HepG2 (cell line): ENCODE measurements around the gene KLHL33. TPM values are rescaled to one million over a fixed set of nuclear protein-coding genes. Genes with fewer than 3 reads are reported as not detected.

Source experiments
- AHR ChIP-seq: IDR thresholded peaks from 2 replicates; pipeline ENCODE4 v1.6.1; 2018; ENCODE audit warnings: missing genetic modification reagents, missing compliant biosample characterization
- CC2D1A ChIP-seq: sonication (generic); formaldehyde crosslinking; IDR thresholded peaks from 2 replicates; pipeline ENCODE4 v1.8.1; 2023; ENCODE audit warnings: mild to moderate bottlenecking, missing genetic modification reagents
- DNMT1 ChIP-seq: sonication (generic); formaldehyde crosslinking; IDR thresholded peaks from 2 replicates; pipeline ENCODE4 v1.5.1; 2020; ENCODE audit warnings: mild to moderate bottlenecking, missing genetic modification reagents
- E2F5 ChIP-seq: sonication (generic); formaldehyde crosslinking; conservative IDR thresholded peaks from 2 replicates; pipeline ENCODE4 v1.4.0; 2020; ENCODE audit warnings: missing genetic modification reagents
- GFI1 ChIP-seq: sonication (generic); formaldehyde crosslinking; IDR thresholded peaks from 2 replicates; pipeline ENCODE4 v1.5.0; 2020; ENCODE audit warnings: missing genetic modification reagents, mild to moderate bottlenecking, borderline replicate concordance
- KLF13 ChIP-seq: sonication (generic); formaldehyde crosslinking; IDR thresholded peaks from 2 replicates; pipeline ENCODE4 v1.4.0; 2020; ENCODE audit warnings: mild to moderate bottlenecking, missing genetic modification reagents
- MAZ ChIP-seq, 2 experiments: sonication (generic) in 1 of 2; formaldehyde crosslinking in 1 of 2; IDR thresholded peaks; 2 replicates each; pipeline versions ENCODE4 v1.5.0 to v1.6.1; 2012 to 2020; ENCODE audit warnings: low read depth in 2 of 2, mild to moderate bottlenecking in 2 of 2, borderline replicate concordance in 1 of 2, improper control_type of control experiment in 1 of 2, low read length in 1 of 2, missing genetic modification reagents in 1 of 2, moderate library complexity in 1 of 2
- NFE2L2 ChIP-seq: fragments of 150-350 bp; IDR thresholded peaks from 2 replicates; pipeline ENCODE4 v1.6.1; 2014; ENCODE audit warnings: low read length
- PRDM4 ChIP-seq: sonication (generic); formaldehyde crosslinking; IDR thresholded peaks from 2 replicates; pipeline ENCODE4 v1.9.0; 2021; ENCODE audit warnings: missing genetic modification reagents, borderline replicate concordance
- SRY ChIP-seq: sonication (generic); formaldehyde crosslinking; IDR thresholded peaks from 2 replicates; pipeline ENCODE4 v1.8.0; 2022; ENCODE audit warnings: mild to moderate bottlenecking, missing genetic modification reagents
- ZKSCAN1 ChIP-seq: fragments of 150-350 bp; IDR thresholded peaks from 2 replicates; pipeline ENCODE4 v1.6.1; 2014; ENCODE audit warnings: low read length
- ZNF12 ChIP-seq: sonication (generic); formaldehyde crosslinking; IDR thresholded peaks from 2 replicates; pipeline ENCODE4 v1.5.0; 2020; ENCODE audit warnings: missing genetic modification reagents
- ZNF609 ChIP-seq: sonication (generic); formaldehyde crosslinking; IDR thresholded peaks from 2 replicates; pipeline ENCODE4 v1.4.0; 2020; ENCODE audit warnings: mild to moderate bottlenecking, missing genetic modification reagents, borderline replicate concordance
- ZNF788 ChIP-seq: sonication (generic); formaldehyde crosslinking; IDR thresholded peaks from 2 replicates; pipeline ENCODE4 v1.5.0; 2020; ENCODE audit warnings: mild to moderate bottlenecking, missing genetic modification reagents, borderline replicate concordance
- polyA plus RNA-seq, 8 experiments: library from polyadenylated mRNA; depleted of rRNA in 3 of 8; stranded (reverse) in 7 of 8; unstranded in 1 of 8; fragments of >200 nt; fragmentation: Illumina TruSeq in 4 of 8; extraction: Trizol in 4 of 8; gene quantifications; 2 replicates each; pipeline versions ENCODE4 v1.2.1 to v1.2.3, GENCODE V29; 2011 to 2016; ENCODE audit warnings: low read depth in 4 of 8, missing spikeins in 1 of 8, mixed read lengths in 1 of 8; ENCODE audit not compliant: insufficient read depth in 1 of 8
- total RNA-seq, 5 experiments: library from RNA; depleted of rRNA; stranded (reverse); fragments of >200 nt; fragmentation: Illumina TruSeq; extraction: Trizol; gene quantifications; 2 replicates each; pipeline ENCODE4 v1.2.3, GENCODE V29; 2016; ENCODE audit warnings: low read depth in 1 of 5

Gene KLHL33
- total and polyA plus RNA-seq, 2 of the 13 experiments (the other 11 are each of a cell fraction or from before 2014, with no cell fraction given): not detected

GRCh38 chr14:20469242-20469889 lies 33.4 kb upstream of the KLHL33 start, which contains the start of gene PNP (continued):
- TF ChIP-seq PRDM4 (CRISPR knock-in tag): no peak; the same call in 1 of the 2 replicates
- TF ChIP-seq MAZ (IDR thresholded peaks at IDR 0.05; ENCODE audit: borderline replicate concordance, low read depth, low read length): no peak
- TF ChIP-seq MAZ (CRISPR knock-in tag; IDR thresholded peaks at IDR 0.05; ENCODE audit: low read depth): no peak; the same call in 1 of the 2 replicates
- TF ChIP-seq GFI1 (CRISPR knock-in tag): peak; percentile 64; the same call in 1 of the 2 replicates
- peak; percentile 93; the same call in 1 of the 2 replicates for TF ChIP-seq SRY (CRISPR knock-in tag)
- TF ChIP-seq ZNF12 (CRISPR knock-in tag): peak; percentile 62; the same call in 1 of the 2 replicates
- no peak for TF ChIP-seq NFE2L2
- TF ChIP-seq AHR (CRISPR knock-in tag): peak; percentile 88; the same call in 1 of the 2 replicates
- TF ChIP-seq DNMT1 (CRISPR knock-in tag): peak; percentile 84; the same call in 1 of the 2 replicates
- TF ChIP-seq KLF13 (CRISPR knock-in tag): 0 out of 2 replicates have a peak, but pooled peaks have one; percentile 42
- TF ChIP-seq ZNF609 (CRISPR knock-in tag): no peak; the same call in 1 of the 2 replicates
- peak; percentile 41; the same call in 1 of the 2 replicates for TF ChIP-seq E2F5
- TF ChIP-seq ZNF788 (CRISPR knock-in tag): 0 out of 2 replicates have a peak, but pooled peaks have one; percentile 38
- no peak for TF ChIP-seq ZKSCAN1
- TF ChIP-seq CC2D1A (CRISPR knock-in tag): peak; percentile 95; the same call in 1 of the 2 replicates
